Lung (tissue), 12 donors: Measurements from ENCODE around the gene HPS4. TPM values are rescaled to one million over a fixed set of nuclear protein-coding genes. Genes with fewer than 3 reads are reported as not detected.

Experiments used
- ATAC-seq: fragments of 200-7000 bp; cut with Tn5 transposase; one replicate; pipeline ENCODE4 v1.9.1; 2020; ENCODE audit warnings: moderate number of reproducible peaks; ENCODE audit not compliant: insufficient read depth, low FRiP score
- DNase-seq, 3 donors: peaks; one replicate each; pipeline ENCODE4 v3.0.0-alpha.2; 2013 to 2017
- H3K27ac ChIP-seq, 2 donors: one replicate each; pipeline ENCODE4 v1.5.1; 2013; ENCODE audit warnings: mild to moderate bottlenecking in 2 of 2, moderate library complexity in 2 of 2, control low read depth in 1 of 2, inconsistent platforms in 1 of 2, low read depth in 1 of 2, low read length in 1 of 2
- H3K27me3 ChIP-seq, 3 donors: one replicate each; pipeline ENCODE4 v1.5.1; 2013; ENCODE audit warnings: low read length in 2 of 3; ENCODE audit not compliant: control insufficient read depth in 3 of 3, insufficient read depth in 3 of 3
- H3K36me3 ChIP-seq, 4 donors: one replicate each; pipeline ENCODE4 v1.5.1; 2013; ENCODE audit warnings: low read length in 4 of 4, mild to moderate bottlenecking in 1 of 4, moderate library complexity in 1 of 4; ENCODE audit not compliant: control insufficient read depth in 4 of 4, insufficient read depth in 4 of 4
- H3K4me1 ChIP-seq, 5 donors: one replicate each; pipeline ENCODE4 v1.5.1; 2013; ENCODE audit warnings: low read length in 5 of 5, mild to moderate bottlenecking in 2 of 5, moderate library complexity in 1 of 5; ENCODE audit not compliant: control insufficient read depth in 5 of 5, insufficient read depth in 5 of 5
- H3K4me3 ChIP-seq: one replicate; pipeline ENCODE4 v1.5.1; 2013; ENCODE audit warnings: mild to moderate bottlenecking, control low read depth, moderate library complexity
- H3K9ac ChIP-seq, 2 donors: one replicate each; pipeline ENCODE4 v1.5.1; 2013; ENCODE audit warnings: low read length in 2 of 2, control low read depth in 1 of 2; ENCODE audit not compliant: insufficient read depth in 1 of 2
- H3K9me3 ChIP-seq, 4 donors: one replicate each; pipeline ENCODE4 v1.5.1; 2013; ENCODE audit warnings: low read length in 3 of 4, mild to moderate bottlenecking in 1 of 4, moderate library complexity in 1 of 4; ENCODE audit not compliant: control insufficient read depth in 4 of 4, insufficient read depth in 3 of 4
- WGBS, 2 donors: extraction: QIAGEN DNeasy Blood & Tissue Kit; methylation state at CpG; one replicate each; pipeline ENCODE4 v1.1.7; 2013; 5-methylcytosine and 5-hydroxymethylcytosine counted together
- polyA plus RNA-seq, 2 donors: library from polyadenylated mRNA; stranded (reverse); fragments of 200-250 nt; gene quantifications; one replicate each; pipeline ENCODE4 v1.2.1, GENCODE V29; 2013
- total RNA-seq, 2 donors: library from RNA; depleted of rRNA in 1 of 2; stranded (reverse); fragments of >200 nt in 1 of 2; gene quantifications; one replicate each; pipeline ENCODE4 v1.2.1, GENCODE V29; 2014 to 2021
- TF ChIP-seq, protein P1 (sequence below): IDR thresholded peaks from 2 replicates; pipeline ENCODE4 v1.5.1; 2012; ENCODE audit warnings: mild to moderate bottlenecking; ENCODE audit errors: control extremely low read depth, extremely low read depth
- donor health status: control.
- donor health status: control.
- donor health status: Bipolar disorder and iron deficiency.
- donor health status: healthy.
- donor health status: DM: yes; HTN: yes; CAD: no.

Gene HPS4
- total and polyA plus RNA-seq, 4 donors = 14.0 to 48.5 (median 23.4) TPM

DNA sequence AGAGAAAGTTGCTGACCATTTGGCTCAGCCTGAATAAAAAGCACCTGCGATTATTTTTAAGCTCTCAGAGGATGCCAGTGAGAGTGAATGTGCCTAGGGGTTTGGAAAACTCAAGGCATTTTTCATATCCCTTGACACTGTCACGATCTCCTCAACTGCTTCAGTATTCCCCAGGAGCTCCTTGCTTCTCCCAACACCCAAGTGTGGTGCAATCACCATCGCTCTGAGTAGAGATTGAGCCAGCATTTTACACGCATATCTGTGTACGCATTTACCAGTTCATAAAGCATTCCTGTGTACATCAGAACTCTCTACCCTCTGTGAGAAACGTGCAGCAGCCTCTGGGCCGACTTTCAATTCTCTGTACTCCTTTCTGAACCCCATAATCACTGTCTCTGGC lies 1.4 kb upstream of the HPS4 start:
- ATAC-seq = no peak
- Histone ChIP-seq H3K9me3 (no peaks in the 10 kb centered on the region), H3K9ac (peak overlapping the region in 1 of 2 donors; percentile 39), H3K27me3 (no peaks in the 10 kb centered on the region), H3K4me3 (no peak overlapping the region), H3K4me1 (peaks cover 7 to 30% (median 11%) of the 10 kb centered on the region in 5 donors), H3K27ac (peak overlapping the region in 1 of 2 donors; percentile 43), H3K36me3 (peaks cover 17 to 28% (median 24%) of the 10 kb centered on the region in 4 donors)
- DNase-seq = peak in 1 of 3 donors; percentile 16
- TF ChIP-seq, protein P1, sequence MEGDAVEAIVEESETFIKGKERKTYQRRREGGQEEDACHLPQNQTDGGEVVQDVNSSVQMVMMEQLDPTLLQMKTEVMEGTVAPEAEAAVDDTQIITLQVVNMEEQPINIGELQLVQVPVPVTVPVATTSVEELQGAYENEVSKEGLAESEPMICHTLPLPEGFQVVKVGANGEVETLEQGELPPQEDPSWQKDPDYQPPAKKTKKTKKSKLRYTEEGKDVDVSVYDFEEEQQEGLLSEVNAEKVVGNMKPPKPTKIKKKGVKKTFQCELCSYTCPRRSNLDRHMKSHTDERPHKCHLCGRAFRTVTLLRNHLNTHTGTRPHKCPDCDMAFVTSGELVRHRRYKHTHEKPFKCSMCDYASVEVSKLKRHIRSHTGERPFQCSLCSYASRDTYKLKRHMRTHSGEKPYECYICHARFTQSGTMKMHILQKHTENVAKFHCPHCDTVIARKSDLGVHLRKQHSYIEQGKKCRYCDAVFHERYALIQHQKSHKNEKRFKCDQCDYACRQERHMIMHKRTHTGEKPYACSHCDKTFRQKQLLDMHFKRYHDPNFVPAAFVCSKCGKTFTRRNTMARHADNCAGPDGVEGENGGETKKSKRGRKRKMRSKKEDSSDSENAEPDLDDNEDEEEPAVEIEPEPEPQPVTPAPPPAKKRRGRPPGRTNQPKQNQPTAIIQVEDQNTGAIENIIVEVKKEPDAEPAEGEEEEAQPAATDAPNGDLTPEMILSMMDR = no peak
- WGBS, 2 donors = 47 to 68% methylated on average over 7 of the region's 7 CpGs

DNA sequence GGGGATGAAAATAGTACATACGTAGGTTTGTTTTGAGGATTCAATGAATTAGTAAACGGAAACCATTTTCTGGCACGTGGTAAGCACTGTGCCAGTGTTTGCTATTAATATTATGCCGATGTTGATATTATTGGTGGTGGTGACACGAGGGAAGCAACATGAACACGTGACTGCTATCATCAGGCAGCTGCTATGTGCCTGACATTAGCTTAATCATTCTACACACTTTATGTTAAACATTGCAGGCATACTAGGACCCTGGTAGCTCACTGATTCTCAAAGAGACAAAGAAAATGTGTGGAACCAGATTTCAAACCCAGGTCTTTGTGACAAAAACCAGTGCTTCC lies 750 bp upstream of the HPS4 start:
- H3K27ac ChIP-seq = peak overlapping the region; percentile 70 to 92
- TF ChIP-seq, protein P1 = no peak
- DNase-seq (no peak), ATAC-seq (no peak)
- WGBS, 2 donors = 5 to 8% methylated on average over 6 of the region's 6 CpGs
- H3K4me3 ChIP-seq = peak overlapping the region; percentile 83
- no peaks in the 10 kb centered on the region for H3K27me3 ChIP-seq
- H3K9ac ChIP-seq = peak overlapping the region; percentile 89 to 95
- H3K4me1 ChIP-seq = peaks cover 7 to 37% (median 11%) of the 10 kb centered on the region in 5 donors
- H3K9me3 ChIP-seq = no peaks in the 10 kb centered on the region
- H3K36me3 ChIP-seq = peaks cover 15 to 22% (median 18%) of the 10 kb centered on the region in 4 donors

DNA sequence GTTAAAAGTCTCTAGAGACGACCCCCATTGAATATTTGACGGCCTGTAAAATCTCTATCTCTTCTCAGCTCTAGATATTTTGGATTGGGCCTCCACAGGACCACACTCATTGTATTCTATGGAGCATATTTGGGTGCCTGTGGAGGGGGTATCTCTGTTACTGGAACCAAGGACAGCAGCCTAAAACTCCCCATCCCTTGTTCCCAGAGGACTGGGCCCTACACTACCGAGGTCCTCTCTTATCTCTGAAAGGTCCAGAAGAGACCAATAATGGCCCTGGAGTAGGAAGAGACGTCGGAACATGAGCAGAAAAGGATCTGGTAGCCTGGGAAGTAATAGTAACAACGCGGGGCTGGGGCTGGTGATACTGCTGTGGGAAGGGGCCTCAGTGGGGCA lies 542 bp downstream of the HPS4 start:
- H3K9ac ChIP-seq = peak overlapping the region; percentile 94 to 99
- ATAC-seq (no peak), DNase-seq (no peak)
- H3K4me3 ChIP-seq = peak overlapping the region; percentile 83
- TF ChIP-seq, protein P1 = no peak
- peak overlapping the region; percentile 92 to 95 for H3K27ac ChIP-seq
- no peaks in the 10 kb centered on the region for H3K9me3 ChIP-seq
- peaks cover 5 to 13% (median 10%) of the 10 kb centered on the region in 4 donors for H3K36me3 ChIP-seq
- H3K27me3 ChIP-seq = no peaks in the 10 kb centered on the region
- 9 to 10% methylated on average over 7 of the region's 7 CpGs for WGBS, 2 donors
- peaks cover 7 to 37% (median 11%) of the 10 kb centered on the region in 5 donors for H3K4me1 ChIP-seq

DNA sequence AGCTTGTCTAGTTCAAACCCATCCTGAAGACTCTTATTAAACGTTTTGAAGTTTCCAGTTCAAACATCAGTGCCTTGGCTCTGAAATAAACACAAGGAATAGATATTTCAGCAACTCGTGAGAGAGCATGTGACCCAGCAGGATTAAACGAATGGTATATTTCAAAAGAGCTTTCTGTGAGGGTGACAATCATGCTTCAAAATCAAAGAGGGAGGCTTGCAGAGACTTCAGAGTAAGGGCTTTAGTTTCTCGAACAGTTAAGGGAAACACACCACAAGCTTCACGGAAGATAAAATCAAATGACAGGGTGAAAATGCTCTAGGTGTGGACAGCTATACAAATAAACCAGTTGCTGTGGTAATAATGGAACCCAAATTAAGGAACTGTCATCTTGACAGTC lies 1.4 kb downstream of the HPS4 start:
- Histone ChIP-seq H3K27ac (no peak overlapping the region), H3K27me3 (no peaks in the 10 kb centered on the region), H3K4me1 (peaks cover 7 to 37% (median 11%) of the 10 kb centered on the region in 5 donors), H3K9me3 (no peaks in the 10 kb centered on the region), H3K4me3 (no peak overlapping the region), H3K36me3 (peaks cover 2 to 15% (median 5%) of the 10 kb centered on the region in 4 donors), H3K9ac (peak overlapping the region; percentile 2 to 94)
- DNase-seq (no peak), ATAC-seq (no peak)
- TF ChIP-seq, protein P1 = no peak
- 38 to 46% methylated on average over 5 of the region's 5 CpGs for WGBS, 2 donors
